ENCODE data around the gene PNPLA2. TPM values are rescaled to one million over a fixed set of nuclear protein-coding genes. Genes with fewer than 3 reads are reported as not detected.
A peak's percentile ranks its signal among the peaks of the same experiment; 100 is the strongest.

The PNPLA2 gene
- total and polyA plus RNA-seq, 4 experiments from 2014 or later = 12.2 to 201 (median 118) TPM

- Histone ChIP-seq H3K9me3 (ENCODE audit: control insufficient read depth in 1 of 2, low read length in 2 of 2) (no peaks in the 10 kb centered on the region), H3K27ac (ENCODE audit: low read depth, low read length) (no peak overlapping the region), H3K4me3 (ENCODE audit: low read length in 2 of 2) (no peak overlapping the region), H3K4me1 (ENCODE audit: insufficient read depth, low read length) (no peaks in the 10 kb centered on the region), H3K36me3 (ENCODE audit: insufficient read depth, low read length) (no peaks in the 10 kb centered on the region), H3K27me3 (ENCODE audit: insufficient read depth, low read length) (no peaks in the 10 kb centered on the region)
- H3K4me1 Mint-ChIP-seq = no peaks in the 10 kb centered on the region
- no peak overlapping the region for H3K4me3 Mint-ChIP-seq
- no peak overlapping the region for H3K27ac Mint-ChIP-seq
- H3K27me3 Mint-ChIP-seq = no peaks in the 10 kb centered on the region
- POLR2A ChIA-PET (ENCODE audit: partially characterized antibody) = no interaction called here
- CTCF ChIA-PET (ENCODE audit: partially characterized antibody) = no interaction called here
- no peaks in the 10 kb centered on the region for H3K9me3 Mint-ChIP-seq
- H3K36me3 Mint-ChIP-seq = peaks cover 7 to 8% of the 10 kb centered on the region in 2 donors
- no peak for DNase-seq
- intact Hi-C loops (cut with micrococcal nuclease) = no loop called here
These were observed 50.8 kb downstream of the PNPLA2 start for GRCh38 chr11:869399-870126.

- ChIA-PET CTCF (ENCODE audit: partially characterized antibody) (no interaction called here), POLR2A (ENCODE audit: partially characterized antibody) (no interaction called here)
- Histone ChIP-seq H3K27ac (ENCODE audit: low read depth, low read length) (no peak overlapping the region), H3K4me3 (ENCODE audit: low read length in 2 of 2) (no peak overlapping the region), H3K27me3 (ENCODE audit: insufficient read depth, low read length) (no peaks in the 10 kb centered on the region), H3K9me3 (ENCODE audit: control insufficient read depth in 1 of 2, low read length in 2 of 2) (no peaks in the 10 kb centered on the region), H3K4me1 (ENCODE audit: insufficient read depth, low read length) (no peaks in the 10 kb centered on the region), H3K36me3 (ENCODE audit: insufficient read depth, low read length) (no peaks in the 10 kb centered on the region)
- Mint-ChIP-seq H3K4me3 (no peak overlapping the region), H3K4me1 (no peaks in the 10 kb centered on the region), H3K27me3 (no peaks in the 10 kb centered on the region), H3K27ac (no peak overlapping the region), H3K9me3 (no peaks in the 10 kb centered on the region), H3K36me3 (peaks cover 7 to 8% of the 10 kb centered on the region in 2 donors)
- no peak for DNase-seq
- intact Hi-C loops (cut with micrococcal nuclease) = no loop called here
These were observed 51.4 kb downstream of the PNPLA2 start for GRCh38 chr11:870127-870413.

DNA sequence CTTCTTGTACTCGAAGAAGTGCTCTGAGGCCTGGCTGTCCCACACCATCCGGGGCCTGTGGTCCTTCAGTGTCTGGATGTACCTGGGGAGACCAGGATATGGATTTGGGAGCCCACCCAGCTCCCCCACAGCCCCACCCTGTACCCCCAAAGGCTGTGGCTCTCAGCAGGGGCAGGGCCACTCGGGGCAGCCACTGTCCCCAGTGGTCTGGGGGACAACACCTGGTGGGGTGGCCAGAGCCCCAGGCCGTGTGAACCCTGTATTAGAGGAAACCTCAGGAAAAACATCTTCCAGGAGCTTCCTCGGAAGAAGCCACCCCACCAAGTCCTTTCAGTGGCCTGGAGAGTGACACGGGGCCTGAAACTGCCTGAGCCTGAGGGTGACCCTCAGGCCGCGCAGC, 51.7 kb downstream of the PNPLA2 start:
- CTCF ChIA-PET (ENCODE audit: partially characterized antibody) = no interaction called here
- H3K27ac ChIP-seq (ENCODE audit: low read depth, low read length) = no peak overlapping the region
- H3K36me3 Mint-ChIP-seq = peaks cover 8 to 10% of the 10 kb centered on the region in 2 donors
- H3K27ac Mint-ChIP-seq = no peak overlapping the region
- H3K4me3 Mint-ChIP-seq = no peak overlapping the region
- no peak for DNase-seq
- no peaks in the 10 kb centered on the region for H3K4me1 ChIP-seq (ENCODE audit: insufficient read depth, low read length)
- intact Hi-C loops (cut with micrococcal nuclease) = no loop called here
- no peaks in the 10 kb centered on the region for H3K36me3 ChIP-seq (ENCODE audit: insufficient read depth, low read length)
- no peak overlapping the region for H3K4me3 ChIP-seq (ENCODE audit: low read length in 2 of 2)
- no peaks in the 10 kb centered on the region for H3K9me3 ChIP-seq (ENCODE audit: control insufficient read depth in 1 of 2, low read length in 2 of 2)
- H3K27me3 Mint-ChIP-seq = no peaks in the 10 kb centered on the region
- POLR2A ChIA-PET (ENCODE audit: partially characterized antibody) = no interaction called here
- no peaks in the 10 kb centered on the region for H3K9me3 Mint-ChIP-seq
- no peaks in the 10 kb centered on the region for H3K27me3 ChIP-seq (ENCODE audit: insufficient read depth, low read length)
- H3K4me1 Mint-ChIP-seq = no peaks in the 10 kb centered on the region

DNA sequence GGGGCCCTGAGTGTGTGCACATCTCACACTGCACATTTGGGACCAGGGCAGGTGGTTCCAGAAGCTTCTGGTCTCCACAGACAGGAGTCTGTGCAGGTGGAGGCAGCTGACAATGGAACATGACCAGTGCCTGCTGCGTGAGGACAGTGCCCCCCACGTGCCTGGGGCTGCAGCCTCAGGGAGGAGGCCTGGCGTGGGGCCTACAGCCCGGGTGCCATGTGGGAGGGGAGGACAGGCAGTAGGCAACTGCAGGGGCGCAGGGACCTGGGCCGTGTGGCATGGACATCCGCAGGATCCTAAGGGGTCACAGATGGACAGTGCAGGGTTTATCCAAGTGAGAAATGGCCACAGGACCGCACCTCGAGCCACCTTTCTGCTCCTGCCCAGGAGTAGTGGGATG, 52.8 kb downstream of the PNPLA2 start:
- intact Hi-C loops (cut with micrococcal nuclease) = no loop called here
- Histone ChIP-seq H3K4me3 (ENCODE audit: low read length in 2 of 2) (no peak overlapping the region), H3K27me3 (ENCODE audit: insufficient read depth, low read length) (no peaks in the 10 kb centered on the region), H3K27ac (ENCODE audit: low read depth, low read length) (no peak overlapping the region), H3K4me1 (ENCODE audit: insufficient read depth, low read length) (no peaks in the 10 kb centered on the region), H3K9me3 (ENCODE audit: control insufficient read depth in 1 of 2, low read length in 2 of 2) (no peaks in the 10 kb centered on the region), H3K36me3 (ENCODE audit: insufficient read depth, low read length) (no peaks in the 10 kb centered on the region)
- Mint-ChIP-seq H3K27me3 (no peaks in the 10 kb centered on the region), H3K36me3 (peaks cover 12 to 15% of the 10 kb centered on the region in 2 donors), H3K9me3 (no peaks in the 10 kb centered on the region), H3K4me3 (no peak overlapping the region), H3K4me1 (peaks cover 0 to 2% (median 0%) of the 10 kb centered on the region in 4 donors), H3K27ac (no peak overlapping the region)
- ChIA-PET POLR2A (ENCODE audit: partially characterized antibody) (no interaction called here), CTCF (ENCODE audit: partially characterized antibody) (interaction anchor here (0.6 kb wide), 1 partner anchor 868 kb away, joined by 3 read pairs; no protein-coding TSS in a partner anchor)
- DNase-seq = no peak

DNA sequence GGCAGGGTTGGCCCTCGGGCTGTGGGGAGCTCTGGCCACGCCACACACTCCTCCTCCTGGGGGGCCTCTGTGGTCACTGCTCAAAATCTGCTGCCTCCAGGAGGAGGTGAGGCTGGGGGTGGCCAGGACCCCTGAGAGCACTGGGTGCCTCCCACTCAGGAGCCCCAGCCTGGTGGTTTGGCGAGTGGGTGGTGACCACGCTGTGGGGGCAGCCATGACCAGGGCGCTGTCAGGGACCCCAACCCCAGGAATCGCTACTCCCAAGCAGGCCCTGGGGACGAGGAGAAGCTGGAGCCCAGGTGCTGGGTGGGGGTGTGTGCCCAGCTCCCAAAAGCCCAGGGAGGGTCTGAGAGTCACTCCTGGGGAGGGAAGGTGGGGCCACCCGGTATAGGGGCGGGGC, 54.1 kb downstream of the PNPLA2 start:
- no peaks in the 10 kb centered on the region for H3K27me3 Mint-ChIP-seq
- Histone ChIP-seq H3K4me3 (ENCODE audit: low read length in 2 of 2) (no peak overlapping the region), H3K27ac (ENCODE audit: low read depth, low read length) (no peak overlapping the region), H3K4me1 (ENCODE audit: insufficient read depth, low read length) (no peaks in the 10 kb centered on the region), H3K36me3 (ENCODE audit: insufficient read depth, low read length) (no peaks in the 10 kb centered on the region), H3K9me3 (ENCODE audit: control insufficient read depth in 1 of 2, low read length in 2 of 2) (no peaks in the 10 kb centered on the region), H3K27me3 (ENCODE audit: insufficient read depth, low read length) (no peaks in the 10 kb centered on the region)
- H3K9me3 Mint-ChIP-seq = no peaks in the 10 kb centered on the region
- no peak overlapping the region for H3K27ac Mint-ChIP-seq
- POLR2A ChIA-PET (ENCODE audit: partially characterized antibody) = no interaction called here
- H3K4me1 Mint-ChIP-seq = peaks cover 0 to 2% (median 0%) of the 10 kb centered on the region in 4 donors
- intact Hi-C loops (cut with micrococcal nuclease) = no loop called here
- no peak for DNase-seq
- H3K4me3 Mint-ChIP-seq = no peak overlapping the region
- H3K36me3 Mint-ChIP-seq = peaks cover 12 to 18% of the 10 kb centered on the region in 2 donors
- CTCF ChIA-PET (ENCODE audit: partially characterized antibody) = interaction anchor here (0.5 kb wide), 1 partner anchor 55 kb away, joined by 4 read pairs; no protein-coding TSS in a partner anchor

DNA sequence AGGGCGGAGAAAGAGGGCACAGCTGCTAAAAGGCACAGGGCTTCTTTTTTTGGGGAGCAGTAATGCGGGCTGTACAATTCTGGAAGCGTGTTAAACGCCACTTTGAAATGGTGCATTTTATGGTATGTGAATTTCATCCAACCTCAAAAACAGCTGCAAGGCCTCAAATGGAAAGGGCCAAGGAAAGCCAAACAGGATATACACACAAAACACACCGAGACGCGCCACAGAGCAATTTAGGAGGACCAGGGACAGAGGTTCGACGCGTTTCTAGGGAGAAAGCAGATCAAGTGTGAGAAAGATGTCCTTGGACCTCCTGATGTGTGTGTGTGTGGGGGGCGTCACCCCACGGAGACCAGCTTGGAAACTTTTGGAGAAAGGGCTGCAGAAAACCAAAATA, 55.0 kb downstream of the PNPLA2 start:
- no peak overlapping the region for H3K27ac ChIP-seq (ENCODE audit: low read depth, low read length)
- CTCF ChIA-PET (ENCODE audit: partially characterized antibody) = interaction anchor here (0.5 kb wide), 1 partner anchor 54 kb away, joined by 4 read pairs; no protein-coding TSS in a partner anchor
- no peaks in the 10 kb centered on the region for H3K36me3 ChIP-seq (ENCODE audit: insufficient read depth, low read length)
- Mint-ChIP-seq H3K36me3 (peaks cover 12 to 18% of the 10 kb centered on the region in 2 donors), H3K4me3 (no peak overlapping the region), H3K27me3 (no peaks in the 10 kb centered on the region), H3K4me1 (peaks cover 0 to 2% (median 0%) of the 10 kb centered on the region in 4 donors), H3K27ac (peak overlapping the region in 1 of 7 donors; percentile 60), H3K9me3 (no peaks in the 10 kb centered on the region)
- H3K27me3 ChIP-seq (ENCODE audit: insufficient read depth, low read length) = no peaks in the 10 kb centered on the region
- POLR2A ChIA-PET (ENCODE audit: partially characterized antibody) = no interaction called here
- no peaks in the 10 kb centered on the region for H3K9me3 ChIP-seq (ENCODE audit: control insufficient read depth in 1 of 2, low read length in 2 of 2)
- no peaks in the 10 kb centered on the region for H3K4me1 ChIP-seq (ENCODE audit: insufficient read depth, low read length)
- intact Hi-C loops (cut with micrococcal nuclease) = no loop called here
- no peak overlapping the region for H3K4me3 ChIP-seq (ENCODE audit: low read length in 2 of 2)
- DNase-seq = no peak

Data from CD4-positive, alpha-beta memory T cell (primary cell).